NOMO-1 treated with DMSO at 0.1 percent for 48 hours (cell line): ENCODE results near the gene OR14K1.
"Not testable (repeated sequence)": the region's sequence is repeated elsewhere in the genome, so short reads cannot be mapped to it uniquely, and the experiment has no call there.

Experiments used
- DNase-seq: peaks from one replicate; lab custom pipeline; 2025; ENCODE audit not compliant: unreplicated experiment; lab: John Stamatoyannopoulos, UW

The OR14K1 gene

GRCh38 chr1:247738315-247738714 is at the start of gene OR14K1:
TSS of gene OR14K1 (plus strand) at chr1:247738615. CDS start at chr1:247738615, 0 bp downstream.
- no peak for DNase-seq

GRCh38 chr1:247701338-247701737 is 37.1 kb upstream of the OR14K1 start:
- no peak for DNase-seq

- not testable (repeated sequence) for DNase-seq
These were observed 27.7 kb upstream of the OR14K1 start for GRCh38 chr1:247710681-247711080.

GRCh38 chr1:247713753-247714152 is 24.7 kb upstream of the OR14K1 start:
- no peak for DNase-seq

GRCh38 chr1:247716546-247716945 is 21.9 kb upstream of the OR14K1 start, which contains the start of gene OR6F1:
TSS of gene OR6F1 (minus strand) at chr1:247716646. CDS start at chr1:247712755, 3,891 bp downstream.
- no peak for DNase-seq

- no peak for DNase-seq
These were observed 17.2 kb upstream of the OR14K1 start for GRCh38 chr1:247721222-247721621.

- no peak for DNase-seq
These were observed 2.3 kb downstream of the OR14K1 start for GRCh38 chr1:247740721-247741120.

- no peak for DNase-seq
These were observed 3.3 kb downstream of the OR14K1 start for GRCh38 chr1:247741756-247742155.

- DNase-seq = not testable (repeated sequence)
These were observed 3.9 kb downstream of the OR14K1 start for GRCh38 chr1:247742215-247742760.

GRCh38 chr1:247746391-247746935 is 8.0 kb downstream of the OR14K1 start:
- DNase-seq = no peak

GRCh38 chr1:247747616-247748015 is 9.2 kb downstream of the OR14K1 start:
- no peak for DNase-seq

GRCh38 chr1:247748041-247748440 is 9.6 kb downstream of the OR14K1 start, which contains the start of gene OR14A2:
TSS of gene OR14A2 (minus strand) at chr1:247748141.
- no peak for DNase-seq

GRCh38 chr1:247749870-247750269 is 11.5 kb downstream of the OR14K1 start:
- no peak for DNase-seq

GRCh38 chr1:247754311-247754710 is 15.9 kb downstream of the OR14K1 start:
- DNase-seq = not testable (repeated sequence)

- no peak for DNase-seq
These were observed 22.0 kb downstream of the OR14K1 start, which contains the start of gene OR1C1 for GRCh38 chr1:247760456-247760855. TSS of gene OR1C1 (minus strand) at chr1:247760556. CDS start at chr1:247758406, 2,150 bp downstream.

- no peak for DNase-seq
These were observed 31.2 kb downstream of the OR14K1 start for GRCh38 chr1:247769603-247770002.
